Neural cell (in vitro differentiated cells): ENCODE results near the gene TBC1D16. TPM values are rescaled to one million over a fixed set of nuclear protein-coding genes. Genes with fewer than 3 reads are reported as not detected.
A peak's percentile ranks its signal among the peaks of the same experiment; 100 is the strongest.
"Not testable (repeated sequence)": the region's sequence is repeated elsewhere in the genome, so short reads cannot be mapped to it uniquely, and the experiment has no call there.

Source experiments
- H2AFZ ChIP-seq: fragments of 200-600, 300-800 bp; sonication (generic), shearing (Covaris generic); 2 replicates; pipeline ENCODE4 v1.6.0; 2014; ENCODE audit warnings: low read depth, mild to moderate bottlenecking, antibody characterized with exemption, low read length, moderate library complexity
- H3F3A ChIP-seq: fragments of 200-600 bp; shearing (Covaris generic); 2 replicates; pipeline ENCODE4 v1.6.1; 2016; ENCODE audit warnings: mild to moderate bottlenecking, moderate library complexity, mixed read lengths, antibody characterized with exemption, low read length; ENCODE audit not compliant: insufficient read depth, poor library complexity, severe bottlenecking
- H3K27ac ChIP-seq: fragments of 200-600, 300-800 bp; sonication (generic), shearing (Covaris generic); 2 replicates; pipeline ENCODE4 v1.5.1; 2014; ENCODE audit warnings: mild to moderate bottlenecking, low read length, moderate library complexity
- H3K27me3 ChIP-seq: fragments of 300-800, 200-600 bp; sonication (generic), shearing (Covaris generic); 2 replicates; pipeline ENCODE4 v1.6.0; 2014; ENCODE audit warnings: mild to moderate bottlenecking, low read depth, low read length, moderate library complexity; ENCODE audit not compliant: insufficient read depth
- H3K36me3 ChIP-seq: fragments of 300-800, 200-600 bp; sonication (generic), shearing (Covaris generic); 2 replicates; pipeline ENCODE4 v1.5.1; 2014; ENCODE audit warnings: mild to moderate bottlenecking, antibody characterized with exemption, low read length, moderate library complexity; ENCODE audit not compliant: insufficient read depth
- H3K4me2 ChIP-seq: fragments of 300-800, 200-600 bp; sonication (generic), shearing (Covaris generic); 2 replicates; pipeline ENCODE4 v1.6.0; 2014; ENCODE audit warnings: mild to moderate bottlenecking, low read length
- H3K4me3 ChIP-seq: fragments of 300-800, 200-600 bp; sonication (generic), shearing (Covaris generic); 2 replicates; pipeline ENCODE4 v1.5.1; 2014; ENCODE audit warnings: mild to moderate bottlenecking, low read length, moderate library complexity
- H3K79me2 ChIP-seq: fragments of 200-600 bp; shearing (Covaris generic); replicated peaks from 2 replicates; pipeline ENCODE4 v1.6.0; 2014; ENCODE audit warnings: mild to moderate bottlenecking, low read length, moderate library complexity; ENCODE audit not compliant: insufficient read depth
- H3K9ac ChIP-seq: fragments of 300-800, 200-600 bp; sonication (generic), shearing (Covaris generic); 2 replicates; pipeline ENCODE4 v1.6.1; 2016; ENCODE audit warnings: mild to moderate bottlenecking, low read length, mixed read lengths
- H3K9me2 ChIP-seq: fragments of 200-600 bp; shearing (Covaris generic); 2 replicates; pipeline ENCODE4 v1.6.1; 2016; ENCODE audit warnings: mild to moderate bottlenecking, low read length, mixed read lengths; ENCODE audit not compliant: insufficient read depth
- H3K9me3 ChIP-seq: fragments of 200-600, 300-800 bp; sonication (generic), shearing (Covaris generic); 2 replicates; pipeline ENCODE4 v1.6.1; 2016; ENCODE audit warnings: mild to moderate bottlenecking, mixed run types, low read length, moderate library complexity, mixed read lengths
- H4K20me1 ChIP-seq: fragments of 200-600 bp; shearing (Covaris generic); 2 replicates; pipeline ENCODE4 v1.6.1; 2016; ENCODE audit warnings: mild to moderate bottlenecking, mixed run types; ENCODE audit not compliant: insufficient read depth
- EP300 ChIP-seq: fragments of 450-650 bp; conservative IDR thresholded peaks from 2 replicates; pipeline ENCODE4 v1.6.1; 2014; ENCODE audit warnings: antibody characterized with exemption, mild to moderate bottlenecking, moderate library complexity; ENCODE audit not compliant: poor library complexity, severe bottlenecking
- EZH2 ChIP-seq: fragments of 200-600, 300-800 bp; shearing (Covaris generic), sonication (generic); IDR thresholded peaks from 2 replicates; pipeline ENCODE4 v1.6.1; 2014; ENCODE audit warnings: antibody characterized with exemption, low read length, borderline replicate concordance, mild to moderate bottlenecking; ENCODE audit not compliant: insufficient read depth, poor library complexity, severe bottlenecking
- MXI1 ChIP-seq: fragments of 450-650 bp; conservative IDR thresholded peaks from 2 replicates; pipeline ENCODE4 v1.6.1; 2014; ENCODE audit warnings: antibody characterized with exemption, mild to moderate bottlenecking; ENCODE audit not compliant: poor library complexity, severe bottlenecking
- POLR2AphosphoS5 ChIP-seq: IDR thresholded peaks from 2 replicates; pipeline ENCODE4 v1.6.1; 2012
- RAD21 ChIP-seq: fragments of 450-650 bp; conservative IDR thresholded peaks from 2 replicates; pipeline ENCODE4 v1.6.1; 2014; ENCODE audit warnings: antibody characterized with exemption, mild to moderate bottlenecking, moderate library complexity
- SMC3 ChIP-seq: fragments of 450-650 bp; conservative IDR thresholded peaks from 2 replicates; pipeline ENCODE4 v1.6.1; 2014; ENCODE audit warnings: antibody characterized with exemption, mild to moderate bottlenecking, moderate library complexity; ENCODE audit not compliant: poor library complexity
- TAF1 ChIP-seq: IDR thresholded peaks from 2 replicates; pipeline ENCODE4 v1.6.1; 2012; ENCODE audit warnings: low read depth
- polyA plus RNA-seq: library from polyadenylated mRNA; depleted of rRNA; stranded (reverse); fragments of >200 nt; gene quantifications from 2 replicates; pipeline ENCODE4 v1.2.3, GENCODE V29; 2014

TBC1D16 gene
- polyA plus RNA-seq, 1 donor from 2014 or later: 19.8 TPM

DNA sequence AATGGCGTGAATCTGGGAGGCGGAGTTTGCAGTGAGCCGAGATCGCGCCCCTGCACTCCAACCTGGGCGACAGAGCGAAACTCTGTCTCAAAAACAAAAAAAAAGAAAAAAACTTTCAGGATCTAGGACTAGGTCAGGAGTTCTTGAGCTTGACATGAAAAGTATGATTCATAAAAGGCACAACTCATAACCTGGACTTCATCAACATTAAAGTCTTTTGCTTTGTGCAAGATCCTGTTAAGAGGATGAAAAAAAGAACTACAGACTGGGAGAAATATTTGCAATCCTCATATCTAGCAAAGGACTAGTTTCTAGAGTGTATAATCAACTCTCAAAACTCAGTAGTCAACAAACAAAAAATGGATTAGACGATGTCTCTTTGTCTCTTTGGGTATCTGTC is 40.0 kb downstream of the TBC1D16 start:
- Histone ChIP-seq H3F3A (no peaks in the 10 kb centered on the region), H3K27me3 (no peaks in the 10 kb centered on the region), H3K27ac (no peak overlapping the region), H3K4me3 (no peak overlapping the region), H2AFZ (no peak overlapping the region), H3K9ac (no peak overlapping the region), H3K9me2 (no peaks in the 10 kb centered on the region), H3K79me2 (no peaks in the 10 kb centered on the region), H4K20me1 (no peaks in the 10 kb centered on the region), H3K4me2 (no peak overlapping the region), H3K9me3 (no peaks in the 10 kb centered on the region), H3K36me3 (no peaks in the 10 kb centered on the region)
- TF ChIP-seq EP300: no peak
- no peak for TF ChIP-seq MXI1
- no peak for TF ChIP-seq EZH2
- no peak for TF ChIP-seq SMC3

DNA sequence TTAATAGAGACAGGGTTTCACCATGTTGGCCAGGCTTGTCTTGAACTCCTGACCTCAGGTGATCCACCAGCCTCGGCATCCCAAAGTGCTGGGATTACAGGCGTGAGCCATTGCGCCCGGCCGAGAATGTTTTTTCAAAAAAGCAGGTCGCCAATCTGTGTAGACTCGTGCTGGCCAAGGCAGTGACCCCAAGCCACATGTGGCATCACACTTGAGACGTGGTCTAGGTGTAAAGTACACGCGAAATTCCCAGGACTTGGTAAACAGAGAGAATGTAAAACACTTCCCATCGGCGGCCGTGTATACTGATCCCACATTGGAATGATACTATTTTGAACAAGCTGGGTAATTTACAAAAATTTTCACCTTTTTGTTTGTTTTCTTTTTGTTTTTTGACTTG is 41.1 kb downstream of the TBC1D16 start:
- H3K4me2 ChIP-seq: no peak overlapping the region
- no peak overlapping the region for H3K4me3 ChIP-seq
- H3K9me2 ChIP-seq: no peaks in the 10 kb centered on the region
- no peaks in the 10 kb centered on the region for H4K20me1 ChIP-seq
- no peaks in the 10 kb centered on the region for H3K79me2 ChIP-seq
- no peaks in the 10 kb centered on the region for H3K9me3 ChIP-seq
- H2AFZ ChIP-seq: no peak overlapping the region
- TF ChIP-seq RAD21 (no peak), POLR2AphosphoS5 (no peak), EZH2 (no peak), SMC3 (no peak)
- no peaks in the 10 kb centered on the region for H3K27me3 ChIP-seq
- no peaks in the 10 kb centered on the region for H3K36me3 ChIP-seq
- no peaks in the 10 kb centered on the region for H3F3A ChIP-seq
- H3K27ac ChIP-seq: no peak overlapping the region
- no peak overlapping the region for H3K9ac ChIP-seq

DNA sequence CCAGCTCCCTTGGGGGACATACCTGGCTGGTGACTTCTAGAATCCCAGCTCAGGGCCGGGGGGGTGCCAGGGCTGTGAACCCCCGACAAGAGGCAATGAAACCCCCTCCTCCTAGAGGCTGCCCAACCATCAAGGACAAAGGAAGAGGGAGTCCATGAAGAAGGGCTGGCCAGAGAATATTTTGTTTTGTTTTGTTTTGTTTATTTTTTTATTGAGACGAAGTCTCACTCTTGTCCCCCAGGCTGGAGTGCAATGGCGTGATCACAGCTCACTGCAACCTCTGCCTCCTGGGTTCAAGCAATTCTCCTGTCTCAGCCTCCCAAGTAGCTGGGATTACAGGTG is 41.5 kb downstream of the TBC1D16 start:
- H3K9me3 ChIP-seq, H3K9me2 ChIP-seq, H4K20me1 ChIP-seq, H3K4me3 ChIP-seq, H3K79me2 ChIP-seq, H3K27me3 ChIP-seq, H3K36me3 ChIP-seq, H3K4me2 ChIP-seq, H3K9ac ChIP-seq, H2AFZ ChIP-seq, H3F3A ChIP-seq: not testable (repeated sequence)
- peak overlapping the region; percentile 31 for H3K27ac ChIP-seq

DNA sequence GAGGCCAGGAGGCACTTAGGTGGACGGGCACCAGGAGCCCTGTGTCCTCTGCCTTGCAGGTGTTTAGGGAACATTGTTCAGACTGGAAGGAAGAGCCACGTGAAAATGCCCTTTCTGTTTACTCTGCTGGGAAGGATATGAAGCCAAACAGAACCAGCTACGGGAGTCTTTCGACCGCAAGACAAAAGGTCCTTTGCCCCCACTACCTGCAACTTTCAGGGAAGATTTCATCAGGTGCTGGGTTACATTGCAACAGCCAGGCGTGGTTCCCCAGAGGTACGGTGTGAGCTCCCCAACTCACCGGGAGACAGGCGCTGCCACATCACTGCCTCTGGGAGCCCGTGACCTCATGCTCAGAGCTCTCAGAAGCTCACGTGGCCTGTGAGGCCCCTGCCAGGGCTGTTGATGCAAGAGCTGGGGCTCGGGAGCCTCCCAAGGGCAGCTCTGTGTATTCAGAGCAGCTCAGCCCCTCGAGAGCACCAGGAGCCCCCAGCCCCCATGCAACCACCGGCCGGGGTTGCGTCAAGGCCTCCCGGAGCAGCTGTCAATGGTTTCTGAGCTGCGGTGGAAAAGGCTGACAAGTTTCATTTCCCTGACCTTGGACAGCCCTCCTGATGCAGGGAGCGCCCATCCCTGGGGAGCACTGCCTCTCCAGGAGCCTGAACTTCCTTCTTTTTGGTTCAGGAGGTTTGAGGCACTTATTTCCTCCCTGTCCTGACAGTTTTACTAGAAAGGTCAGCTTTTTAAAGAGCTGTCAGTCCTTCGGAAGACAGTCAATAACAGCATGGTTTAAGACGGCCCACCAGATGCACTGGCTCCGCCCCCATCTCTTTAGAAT is 42.1 kb downstream of the TBC1D16 start:
- Histone ChIP-seq H3K27me3 (no peaks in the 10 kb centered on the region), H3K4me3 (no peak overlapping the region), H3K9ac (peak overlapping the region; percentile 9), H3K36me3 (no peaks in the 10 kb centered on the region), H3K9me3 (no peaks in the 10 kb centered on the region), H3K27ac (peak overlapping the region; percentile 31), H2AFZ (no peak overlapping the region), H3K4me2 (no peak overlapping the region), H3K9me2 (no peaks in the 10 kb centered on the region), H3K79me2 (no peaks in the 10 kb centered on the region), H3F3A (no peaks in the 10 kb centered on the region), H4K20me1 (no peaks in the 10 kb centered on the region)
- no peak for TF ChIP-seq EZH2
- no peak for TF ChIP-seq TAF1
